Upper lobe of right lung (tissue), 1 donor: ENCODE data around the gene CAPN10. TPM values are rescaled to one million over a fixed set of nuclear protein-coding genes. Genes with fewer than 3 reads are reported as not detected.
A peak's percentile ranks its signal among the peaks of the same experiment; 100 is the strongest.

Experiments
- ATAC-seq: fragments of 200-7000 bp; cut with Tn5 transposase; one replicate; pipeline ENCODE4 v1.9.1; 2020; ENCODE audit warnings: mild to moderate bottlenecking, moderate library complexity
- DNase-seq: peaks from one replicate; pipeline ENCODE4 v3.0.0-alpha.2; 2020
- H3K27ac ChIP-seq: fragments of 200-600 bp; one replicate; pipeline ENCODE4 v1.8.0; 2022
- H3K27me3 ChIP-seq: fragments of 200-600 bp; one replicate; pipeline ENCODE4 v1.8.0; 2022; ENCODE audit warnings: mild to moderate bottlenecking
- H3K36me3 ChIP-seq: fragments of 200-600 bp; one replicate; pipeline ENCODE4 v1.8.0; 2022
- H3K4me1 ChIP-seq: fragments of 200-600 bp; one replicate; pipeline ENCODE4 v1.8.0; 2022
- H3K4me3 ChIP-seq: fragments of 200-600 bp; one replicate; pipeline ENCODE4 v1.8.0; 2022; ENCODE audit warnings: mild to moderate bottlenecking
- H3K9me3 ChIP-seq: fragments of 200-600 bp; one replicate; pipeline ENCODE4 v1.8.0; 2022
- intact Hi-C: fragments of 100-400 bp; cut with DNase I; formaldehyde crosslinking; loops from one replicate; pipeline ENCODE4 v1.11.0; 2022
- total RNA-seq: library from RNA; stranded (reverse); fragmentation: NEBNext Ultra II Directional; extraction: Animal tissue kit (Norgen Biotek cat#: 25700); gene quantifications from one replicate; pipeline ENCODE4 v1.2.1, GENCODE V29; 2021
- TF ChIP-seq, protein P1 (sequence below): fragments of 200-600 bp; IDR thresholded peaks from one replicate; pipeline ENCODE4 v1.8.0; 2022; ENCODE audit warnings: antibody characterized with exemption
- donor health status: DM: no; HTN: yes; CAD: no; lungs with severe emphysema.

The CAPN10 gene
- total RNA-seq, 1 donor from 2014 or later: 31.8 TPM

DNA sequence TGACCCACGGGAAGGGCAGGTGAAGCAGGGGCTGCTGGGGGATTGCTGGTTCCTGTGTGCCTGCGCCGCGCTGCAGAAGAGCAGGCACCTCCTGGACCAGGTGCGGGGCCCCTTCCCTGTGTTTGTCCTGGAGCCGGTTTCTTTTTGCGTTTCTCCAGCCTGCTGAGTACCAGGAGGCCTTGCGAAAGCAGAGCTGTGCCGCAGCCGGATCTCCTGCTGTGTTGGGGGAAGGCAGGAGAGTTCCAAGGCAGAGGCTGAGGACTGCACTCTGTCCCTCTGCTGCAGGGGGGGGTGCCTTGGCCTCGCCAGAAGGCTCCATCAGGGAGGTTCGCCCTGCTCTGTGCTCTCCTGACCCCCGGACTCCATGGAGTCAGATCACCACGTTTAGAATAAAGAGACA is 2.8 kb downstream of the CAPN10 start:
- intact Hi-C loops: no loop called here
- Histone ChIP-seq H3K4me3 (no peak overlapping the region), H3K36me3 (peaks cover 31% of the 10 kb centered on the region)

DNA sequence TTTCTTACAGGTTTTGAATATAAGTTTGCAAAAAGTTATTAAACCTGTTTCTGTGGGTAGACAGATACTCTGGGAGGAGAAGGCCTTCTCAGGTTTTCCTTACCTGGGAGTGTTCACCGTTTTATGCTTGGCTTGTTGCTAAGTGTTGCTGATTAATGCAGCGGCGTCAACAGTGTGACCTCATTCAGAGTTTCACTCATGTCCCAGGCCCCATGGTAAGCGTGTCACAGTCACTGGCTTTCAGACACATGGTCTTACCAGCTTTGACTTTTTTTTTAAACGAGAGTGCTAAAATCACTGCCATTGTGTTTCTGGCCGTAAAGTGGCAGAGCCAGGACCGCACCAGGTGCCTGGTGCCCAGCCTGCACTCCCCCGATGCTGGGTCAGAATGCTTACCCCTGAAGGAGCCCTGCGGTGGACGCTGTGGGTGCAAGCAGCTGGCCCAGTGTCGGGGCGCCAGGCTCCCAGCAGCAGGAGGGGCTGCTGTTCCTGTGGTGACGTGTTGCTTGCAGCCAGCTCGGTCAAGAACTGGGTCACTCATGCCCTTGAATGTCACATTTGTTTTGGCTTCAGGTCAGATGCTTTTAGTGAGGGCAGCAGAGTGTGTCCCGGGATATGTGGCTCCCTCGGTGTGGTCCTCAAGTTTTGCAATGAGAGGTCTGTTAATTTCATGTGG is 3.5 kb downstream of the CAPN10 start:
- H3K4me1 ChIP-seq: peaks cover 22% of the 10 kb centered on the region
- intact Hi-C loops: no loop called here
- TF ChIP-seq, protein P1, sequence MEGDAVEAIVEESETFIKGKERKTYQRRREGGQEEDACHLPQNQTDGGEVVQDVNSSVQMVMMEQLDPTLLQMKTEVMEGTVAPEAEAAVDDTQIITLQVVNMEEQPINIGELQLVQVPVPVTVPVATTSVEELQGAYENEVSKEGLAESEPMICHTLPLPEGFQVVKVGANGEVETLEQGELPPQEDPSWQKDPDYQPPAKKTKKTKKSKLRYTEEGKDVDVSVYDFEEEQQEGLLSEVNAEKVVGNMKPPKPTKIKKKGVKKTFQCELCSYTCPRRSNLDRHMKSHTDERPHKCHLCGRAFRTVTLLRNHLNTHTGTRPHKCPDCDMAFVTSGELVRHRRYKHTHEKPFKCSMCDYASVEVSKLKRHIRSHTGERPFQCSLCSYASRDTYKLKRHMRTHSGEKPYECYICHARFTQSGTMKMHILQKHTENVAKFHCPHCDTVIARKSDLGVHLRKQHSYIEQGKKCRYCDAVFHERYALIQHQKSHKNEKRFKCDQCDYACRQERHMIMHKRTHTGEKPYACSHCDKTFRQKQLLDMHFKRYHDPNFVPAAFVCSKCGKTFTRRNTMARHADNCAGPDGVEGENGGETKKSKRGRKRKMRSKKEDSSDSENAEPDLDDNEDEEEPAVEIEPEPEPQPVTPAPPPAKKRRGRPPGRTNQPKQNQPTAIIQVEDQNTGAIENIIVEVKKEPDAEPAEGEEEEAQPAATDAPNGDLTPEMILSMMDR: no peak
- no peak overlapping the region for H3K27ac ChIP-seq
- peaks cover 31% of the 10 kb centered on the region for H3K36me3 ChIP-seq
- H3K27me3 ChIP-seq: no peaks in the 10 kb centered on the region
- H3K4me3 ChIP-seq: no peak overlapping the region
- no peak for DNase-seq
- H3K9me3 ChIP-seq: no peaks in the 10 kb centered on the region
- ATAC-seq: no peak

More for the DNA sequence above, 2.8 kb downstream of the CAPN10 start:
- Histone ChIP-seq H3K9me3 (no peaks in the 10 kb centered on the region), H3K27me3 (no peaks in the 10 kb centered on the region), H3K27ac (no peak overlapping the region), H3K4me1 (peaks cover 28% of the 10 kb centered on the region)
- DNase-seq: peak; percentile 53
- TF ChIP-seq, protein P1: no peak
- ATAC-seq: no peak

DNA sequence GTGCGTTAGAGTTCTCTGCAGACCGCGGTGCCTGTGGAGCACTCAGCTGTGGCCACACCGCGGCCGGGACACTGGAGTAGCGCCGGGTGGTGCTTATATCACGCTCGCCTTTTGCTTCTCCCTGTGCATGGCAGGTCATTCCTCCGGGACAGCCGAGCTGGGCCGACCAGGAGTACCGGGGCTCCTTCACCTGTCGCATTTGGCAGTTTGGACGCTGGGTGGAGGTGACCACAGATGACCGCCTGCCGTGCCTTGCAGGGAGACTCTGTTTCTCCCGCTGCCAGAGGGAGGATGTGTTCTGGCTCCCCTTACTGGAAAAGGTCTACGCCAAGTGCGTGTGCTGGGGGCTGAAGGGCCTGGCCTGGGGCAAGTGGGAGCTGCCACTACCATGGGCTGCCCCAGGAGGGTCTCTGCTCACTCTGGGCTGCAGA is 4.2 kb downstream of the CAPN10 start:
- H3K9me3 ChIP-seq: no peaks in the 10 kb centered on the region
- H3K4me3 ChIP-seq: no peak overlapping the region
- TF ChIP-seq, protein P1: no peak
- H3K4me1 ChIP-seq: peaks cover 14% of the 10 kb centered on the region
- H3K27me3 ChIP-seq: no peaks in the 10 kb centered on the region
- H3K36me3 ChIP-seq: peaks cover 31% of the 10 kb centered on the region
- no peak overlapping the region for H3K27ac ChIP-seq
- ATAC-seq: no peak
- peak; percentile 43 for DNase-seq
- intact Hi-C loops: no loop called here

DNA sequence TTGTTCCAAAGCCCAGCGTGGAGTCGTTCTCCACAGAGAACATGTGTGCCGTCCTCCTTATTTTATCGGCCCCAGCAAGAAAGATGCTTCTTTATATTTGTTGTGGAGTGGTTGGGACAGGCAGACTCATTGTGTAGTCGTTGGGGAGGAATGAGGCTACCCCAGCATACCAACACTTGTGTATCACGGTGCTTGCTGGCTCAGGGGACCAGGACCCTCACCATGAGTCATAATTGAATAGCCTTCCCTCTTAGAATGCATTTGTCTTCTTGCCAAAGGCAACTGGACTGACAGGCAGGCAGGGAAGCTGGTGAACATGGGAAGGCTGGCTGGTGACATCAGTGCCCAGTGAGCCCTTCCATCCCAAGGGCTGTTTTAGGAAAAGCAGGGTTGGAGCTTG is 4.7 kb downstream of the CAPN10 start:
- peaks cover 14% of the 10 kb centered on the region for H3K4me1 ChIP-seq
- ATAC-seq (no peak), DNase-seq (no peak)
- H3K27ac ChIP-seq: no peak overlapping the region
- H3K4me3 ChIP-seq: no peak overlapping the region
- H3K27me3 ChIP-seq: no peaks in the 10 kb centered on the region
- TF ChIP-seq, protein P1: no peak
- intact Hi-C loops: no loop called here
- no peaks in the 10 kb centered on the region for H3K9me3 ChIP-seq
- peaks cover 36% of the 10 kb centered on the region for H3K36me3 ChIP-seq

DNA sequence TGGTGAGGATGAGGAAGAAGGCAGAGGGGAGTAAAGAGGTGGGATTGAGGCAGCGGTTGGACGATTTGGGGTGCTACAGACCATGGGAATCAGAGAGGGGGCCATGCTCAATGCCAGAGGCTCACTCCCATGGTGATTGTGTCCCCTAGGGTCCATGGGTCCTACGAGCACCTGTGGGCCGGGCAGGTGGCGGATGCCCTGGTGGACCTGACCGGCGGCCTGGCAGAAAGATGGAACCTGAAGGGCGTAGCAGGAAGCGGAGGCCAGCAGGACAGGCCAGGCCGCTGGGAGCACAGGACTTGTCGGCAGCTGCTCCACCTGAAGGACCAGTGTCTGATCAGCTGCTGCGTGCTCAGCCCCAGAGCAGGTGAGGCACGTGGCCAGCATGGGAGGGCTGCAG is 5.2 kb downstream of the CAPN10 start:
- H3K27ac ChIP-seq: no peak overlapping the region
- TF ChIP-seq, protein P1: no peak
- intact Hi-C loops: no loop called here
- H3K4me1 ChIP-seq: peaks cover 14% of the 10 kb centered on the region
- DNase-seq (peak; percentile 51), ATAC-seq (no peak)
- no peaks in the 10 kb centered on the region for H3K9me3 ChIP-seq
- H3K4me3 ChIP-seq: no peak overlapping the region
- H3K36me3 ChIP-seq: peaks cover 41% of the 10 kb centered on the region
- H3K27me3 ChIP-seq: no peaks in the 10 kb centered on the region
